BJ (cell line): Measurements from ENCODE around the gene KCNJ8. TPM values are rescaled to one million over a fixed set of nuclear protein-coding genes. Genes with fewer than 3 reads are reported as not detected.
"Not testable (repeated sequence)": the region's sequence is repeated elsewhere in the genome, so short reads cannot be mapped to it uniquely, and the experiment has no call there.

Experiments used
- CTCF ChIA-PET: fragments of 350-600 bp; formaldehyde crosslinking; extraction: SDS; loops from one replicate; lab custom pipeline; 2021; ENCODE audit warnings: antibody characterized with exemption, inconsistent platforms; lab: Yijun Ruan, JAX
- POLR2A ChIA-PET: fragments of 300-600 bp; sonication (Branson Sonifier 250); formaldehyde crosslinking; extraction: SDS; loops from one replicate; lab custom pipeline; 2021; ENCODE audit warnings: antibody characterized with exemption; lab: Charles Lee
- DNase-seq: peaks from one replicate; pipeline ENCODE4 v3.0.0-alpha.2; 2011; ENCODE audit warnings: low read depth
- H3K27me3 ChIP-seq: 2 replicates; pipeline ENCODE4 v1.6.0; 2011; ENCODE audit warnings: low read length; ENCODE audit not compliant: control insufficient read depth, insufficient read depth
- H3K36me3 ChIP-seq: 2 replicates; pipeline ENCODE4 v1.5.1; 2011; ENCODE audit warnings: low read length; ENCODE audit not compliant: control insufficient read depth, insufficient read depth
- H3K4me3 ChIP-seq: 2 replicates; pipeline ENCODE4 v1.5.1; 2011; ENCODE audit warnings: low read depth, mild to moderate bottlenecking, control low read depth, low read length
- polyA plus RNA-seq: library from polyadenylated mRNA; depleted of rRNA; stranded (reverse); fragments of >200 nt; gene quantifications from 2 replicates; pipeline ENCODE4 v1.2.3, GENCODE V29; 2011
- TF ChIP-seq, protein P1 (sequence below): IDR thresholded peaks from 2 replicates; pipeline ENCODE4 v1.5.1; 2011; ENCODE audit warnings: low read depth, mild to moderate bottlenecking, control low read depth, inconsistent platforms, low read length, moderate library complexity; ENCODE audit not compliant: insufficient read depth

The KCNJ8 gene
- polyA plus RNA-seq, 1 experiment = 7.6 TPM

DNA sequence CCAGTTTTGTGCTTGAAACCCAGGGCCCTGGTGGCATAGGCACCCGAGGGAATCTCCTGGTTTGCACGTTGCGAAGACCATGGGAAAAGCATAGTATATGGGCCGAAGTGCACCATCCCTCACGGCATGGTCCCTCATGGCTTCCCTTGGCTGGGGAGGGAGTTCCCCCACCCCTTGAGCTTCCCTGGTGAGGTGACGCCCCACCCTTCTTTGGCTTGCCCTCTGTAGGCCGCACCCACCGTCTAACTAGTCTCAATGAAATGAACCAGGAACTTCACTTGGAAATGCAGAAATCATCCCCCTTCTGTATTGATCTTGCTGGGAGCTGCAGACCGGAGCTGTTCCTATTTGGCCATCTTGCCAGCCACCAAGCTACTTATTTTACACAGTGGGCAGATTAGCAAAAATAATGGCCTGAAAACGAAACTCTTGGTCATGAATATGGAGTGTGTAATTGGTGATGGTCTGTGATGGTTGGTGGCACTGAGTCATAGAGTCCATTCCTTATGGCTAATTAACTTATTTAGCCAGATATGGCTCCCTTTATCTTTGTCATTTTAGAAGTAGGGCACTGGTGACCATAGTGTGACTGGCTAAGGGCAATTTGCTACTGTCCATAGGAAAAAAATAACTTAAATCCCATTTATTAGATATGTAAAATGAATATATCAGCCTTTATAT lies 21.3 kb upstream of the KCNJ8 start:
- ChIA-PET POLR2A (interaction anchor here (0.6 kb wide), 1 partner anchor 23 kb away, joined by 7 read pairs; no protein-coding TSS in a partner anchor), CTCF (no interaction called here)
- DNase-seq = no peak
- TF ChIP-seq, protein P1, sequence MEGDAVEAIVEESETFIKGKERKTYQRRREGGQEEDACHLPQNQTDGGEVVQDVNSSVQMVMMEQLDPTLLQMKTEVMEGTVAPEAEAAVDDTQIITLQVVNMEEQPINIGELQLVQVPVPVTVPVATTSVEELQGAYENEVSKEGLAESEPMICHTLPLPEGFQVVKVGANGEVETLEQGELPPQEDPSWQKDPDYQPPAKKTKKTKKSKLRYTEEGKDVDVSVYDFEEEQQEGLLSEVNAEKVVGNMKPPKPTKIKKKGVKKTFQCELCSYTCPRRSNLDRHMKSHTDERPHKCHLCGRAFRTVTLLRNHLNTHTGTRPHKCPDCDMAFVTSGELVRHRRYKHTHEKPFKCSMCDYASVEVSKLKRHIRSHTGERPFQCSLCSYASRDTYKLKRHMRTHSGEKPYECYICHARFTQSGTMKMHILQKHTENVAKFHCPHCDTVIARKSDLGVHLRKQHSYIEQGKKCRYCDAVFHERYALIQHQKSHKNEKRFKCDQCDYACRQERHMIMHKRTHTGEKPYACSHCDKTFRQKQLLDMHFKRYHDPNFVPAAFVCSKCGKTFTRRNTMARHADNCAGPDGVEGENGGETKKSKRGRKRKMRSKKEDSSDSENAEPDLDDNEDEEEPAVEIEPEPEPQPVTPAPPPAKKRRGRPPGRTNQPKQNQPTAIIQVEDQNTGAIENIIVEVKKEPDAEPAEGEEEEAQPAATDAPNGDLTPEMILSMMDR = no peak
- no peaks in the 10 kb centered on the region for H3K27me3 ChIP-seq
- no peaks in the 10 kb centered on the region for H3K36me3 ChIP-seq
- no peak overlapping the region for H3K4me3 ChIP-seq

GRCh38 chr12:21794807-21795595 lies 20.5 kb upstream of the KCNJ8 start:
- H3K36me3 ChIP-seq, H3K4me3 ChIP-seq, CTCF ChIA-PET, H3K27me3 ChIP-seq, DNase-seq: not testable (repeated sequence)
- POLR2A ChIA-PET = interaction anchor here (0.6 kb wide), 1 partner anchor 24 kb away, joined by 7 read pairs; no protein-coding TSS in a partner anchor

DNA sequence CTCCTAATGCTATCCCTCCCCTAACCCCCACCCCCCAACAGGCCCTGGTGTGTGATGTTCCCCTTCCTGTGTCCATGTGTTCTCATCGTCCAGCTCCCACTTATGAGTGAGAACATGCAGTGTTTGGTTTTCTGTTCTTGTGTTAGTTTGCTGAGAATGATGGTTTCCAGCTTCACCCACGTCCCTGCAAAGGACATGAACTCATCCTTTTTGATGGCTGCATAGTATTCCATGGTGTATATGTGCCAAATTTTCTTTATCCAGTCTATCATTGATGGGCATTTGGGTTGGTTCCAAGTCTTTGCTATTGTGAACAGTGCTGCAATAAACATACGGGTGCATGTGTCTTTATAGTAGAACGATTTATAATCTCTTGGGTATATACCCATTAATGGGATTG lies 15.2 kb upstream of the KCNJ8 start:
- H3K27me3 ChIP-seq, POLR2A ChIA-PET, CTCF ChIA-PET, H3K4me3 ChIP-seq, H3K36me3 ChIP-seq, DNase-seq: not testable (repeated sequence)

- TF ChIP-seq, protein P1 = no peak
- no peaks in the 10 kb centered on the region for H3K27me3 ChIP-seq
- H3K36me3 ChIP-seq = no peaks in the 10 kb centered on the region
- no peak for DNase-seq
- POLR2A ChIA-PET = no interaction called here
- CTCF ChIA-PET = interaction anchor here (1.1 kb wide), 1 partner anchor 34 kb away, joined by 3 read pairs; no protein-coding TSS in a partner anchor
- no peak overlapping the region for H3K4me3 ChIP-seq
These were observed 13.8 kb upstream of the KCNJ8 start for GRCh38 chr12:21788089-21788983.

- H3K4me3 ChIP-seq = no peak overlapping the region
- TF ChIP-seq, protein P1 = no peak
- H3K27me3 ChIP-seq = no peaks in the 10 kb centered on the region
- DNase-seq = no peak
- ChIA-PET CTCF (interaction anchor here (0.7 kb wide), 1 partner anchor 19 kb away, joined by 3 read pairs; no protein-coding TSS in a partner anchor), POLR2A (no interaction called here)
- H3K36me3 ChIP-seq = no peaks in the 10 kb centered on the region
These were observed 11.6 kb upstream of the KCNJ8 start for GRCh38 chr12:21786041-21786531.

- CTCF ChIA-PET, DNase-seq, H3K27me3 ChIP-seq, H3K36me3 ChIP-seq, H3K4me3 ChIP-seq, POLR2A ChIA-PET: not testable (repeated sequence)
These were observed 8.2 kb upstream of the KCNJ8 start for GRCh38 chr12:21782723-21783122.
